Caco-2 (cell line): Measurements from ENCODE around the gene KLHL14. TPM values are rescaled to one million over a fixed set of nuclear protein-coding genes. Genes with fewer than 3 reads are reported as not detected.

Experiments
- Bru-seq: library from RNA; stranded (reverse); fragments of 400-500 nt; gene quantifications from one replicate; lab custom pipeline; 2021; lab: Mats Ljungman, UMichigan
- BruChase-seq, 2 experiments: library from RNA; stranded (reverse); fragments of 400-500 nt; gene quantifications; one replicate each; lab custom pipeline; 2021; lab: Mats Ljungman, UMichigan
- BruUV-seq: library from RNA; stranded (reverse); fragments of 400-500 nt; replicated peaks from 2 replicates; lab custom pipeline; 2021; lab: Mats Ljungman, UMichigan
- CTCF ChIA-PET: fragments of 300-600 bp; sonication (Branson Sonifier 250); formaldehyde crosslinking; loops from one replicate; lab custom pipeline; 2022; ENCODE audit warnings: antibody characterized with exemption; lab: Charles Lee
- POLR2A ChIA-PET: fragments of 300-600 bp; sonication (Branson Sonifier 250); formaldehyde crosslinking; loops from one replicate; lab custom pipeline; 2022; ENCODE audit warnings: antibody characterized with exemption; lab: Charles Lee
- DNase-seq, 2 experiments: peaks; one replicate each; pipeline versions ENCODE4 v3.0.0 to v3.0.0-alpha.2; 2020 to 2022
- H3K27me3 ChIP-seq: replicated peaks from 2 replicates; pipeline ENCODE4 v1.6.0; 2011; ENCODE audit warnings: low read length; ENCODE audit not compliant: control insufficient read depth, insufficient read depth
- H3K36me3 ChIP-seq: 2 replicates; pipeline ENCODE4 v1.5.1; 2011; ENCODE audit warnings: low read length; ENCODE audit not compliant: control insufficient read depth, insufficient read depth
- H3K4me1 ChIP-seq: fragments of 250-450 bp; sonication (Bioruptor Pico); 2 replicates; pipeline ENCODE4 v1.5.1; 2020; ENCODE audit warnings: mild to moderate bottlenecking
- H3K4me3 ChIP-seq: 2 replicates; pipeline ENCODE4 v1.5.1; 2011; ENCODE audit warnings: low read depth, mild to moderate bottlenecking, control low read depth, low read length
- H3K9me3 ChIP-seq: fragments of 250-450 bp; sonication (Bioruptor Pico); 2 replicates; pipeline ENCODE4 v1.5.1; 2020; ENCODE audit warnings: mild to moderate bottlenecking, moderate library complexity
- H3K27ac Mint-ChIP-seq: one replicate; pipeline ENCODE4 v1.8.0; 2022; ENCODE audit warnings: mixed read lengths; ENCODE audit not compliant: unreplicated experiment
- H3K27me3 Mint-ChIP-seq: one replicate; pipeline ENCODE4 v1.8.0; 2022; ENCODE audit warnings: mixed read lengths; ENCODE audit not compliant: insufficient read depth, unreplicated experiment
- H3K36me3 Mint-ChIP-seq: one replicate; pipeline ENCODE4 v1.8.0; 2022; ENCODE audit warnings: mild to moderate bottlenecking, mixed read lengths; ENCODE audit not compliant: insufficient read depth, unreplicated experiment
- H3K4me1 Mint-ChIP-seq: one replicate; pipeline ENCODE4 v1.8.0; 2022; ENCODE audit warnings: low read depth, mixed read lengths; ENCODE audit not compliant: unreplicated experiment
- H3K4me3 Mint-ChIP-seq: one replicate; pipeline ENCODE4 v1.8.0; 2022; ENCODE audit warnings: mild to moderate bottlenecking, moderate library complexity, mixed read lengths; ENCODE audit not compliant: unreplicated experiment
- H3K9me3 Mint-ChIP-seq: one replicate; pipeline ENCODE4 v1.8.0; 2022; ENCODE audit warnings: mixed read lengths; ENCODE audit not compliant: unreplicated experiment
- CTCF ChIP-seq, 2 experiments: fragments of 200-600 bp in 1 of 2; IDR thresholded peaks; 1 replicate in 1 of 2; 2 replicates in 1 of 2; pipeline versions ENCODE4 v1.5.1 to v1.8.0; 2011 to 2022; ENCODE audit warnings: antibody characterized with exemption in 1 of 2, control low read depth in 1 of 2, inconsistent platforms in 1 of 2, low read depth in 1 of 2, low read length in 1 of 2, mild to moderate bottlenecking in 1 of 2, moderate library complexity in 1 of 2; ENCODE audit not compliant: insufficient read depth in 1 of 2, severe bottlenecking in 1 of 2, unreplicated experiment in 1 of 2
- intact Hi-C: fragments of 100-400 bp; cut with micrococcal nuclease; formaldehyde crosslinking; loops from one replicate; pipeline ENCODE4 v1.10.0; 2022; ENCODE audit not compliant: unreplicated experiment
- long read RNA-seq: library from polyadenylated mRNA; stranded (forward); transcript quantifications from one replicate; pipeline ENCODE4 v2.0.0, GENCODE V29; 2022
- total RNA-seq: library from RNA; stranded (reverse); gene quantifications from 2 replicates; pipeline ENCODE4 v1.2.3, GENCODE V29; 2022

KLHL14 gene
- not detected in 2 replicates for total RNA-seq
- Bru-seq, nascent RNA = not detected
- BruChase-seq, experiment 1, labeled RNA remaining after a 2-hour chase = not detected
- BruChase-seq, experiment 2, labeled RNA remaining after a 6-hour chase = not detected
- long read RNA-seq = 0 reads

GRCh38 chr18:32772581-32773381 is at the start of gene KLHL14:
TSS of gene KLHL14 (minus strand) at chr18:32773023. CDS start at chr18:32770591, 2,432 bp downstream.
- ChIA-PET CTCF (no interaction called here), POLR2A (no interaction called here)
- no peak within 1 kb of the TSS for H3K4me3 ChIP-seq
- Mint-ChIP-seq H3K27me3 (peaks cover 16% of the 10 kb centered on the region), H3K36me3 (no peaks in the 10 kb centered on the region), H3K4me3 (peak within 1 kb of the TSS; percentile 19), H3K9me3 (no peaks in the 10 kb centered on the region), H3K27ac (no peak within 1 kb of the TSS), H3K4me1 (no peaks in the 10 kb centered on the region)
- DNase-seq = no peak
- TF ChIP-seq CTCF (IDR thresholded peaks at IDR 0.05; ENCODE audit: insufficient read depth in 1 of 2, low read depth in 1 of 2, low read length in 1 of 2, severe bottlenecking in 1 of 2, unreplicated experiment in 1 of 2) = no peak
- no peaks in the 10 kb centered on the region; the same call in 1 of the 2 replicates for H3K27me3 ChIP-seq
- no TSS peak for BruUV-seq
- no peaks in the 10 kb centered on the region for H3K9me3 ChIP-seq
- H3K36me3 ChIP-seq = no peaks in the 10 kb centered on the region
- intact Hi-C loops = no loop called here
- H3K4me1 ChIP-seq = no peaks in the 10 kb centered on the region

GRCh38 chr18:32822197-32822596 is 49.4 kb upstream of the KLHL14 start:
- H3K36me3 Mint-ChIP-seq = no peaks in the 10 kb centered on the region
- peaks cover 2% of the 10 kb centered on the region for H3K27me3 Mint-ChIP-seq

GRCh38 chr18:32815881-32816280 is 43.1 kb upstream of the KLHL14 start:
- H3K36me3 Mint-ChIP-seq = no peaks in the 10 kb centered on the region
- POLR2A ChIA-PET = no interaction called here
- no peaks in the 10 kb centered on the region for H3K4me1 ChIP-seq
- DNase-seq = no peak
- no peaks in the 10 kb centered on the region for H3K27me3 ChIP-seq
- no peak overlapping the region for H3K27ac Mint-ChIP-seq
- H3K4me1 Mint-ChIP-seq = no peaks in the 10 kb centered on the region
- no peak overlapping the region for H3K4me3 ChIP-seq
- CTCF ChIA-PET = no interaction called here
- H3K9me3 Mint-ChIP-seq = peaks cover 8% of the 10 kb centered on the region
- no peak for TF ChIP-seq CTCF (IDR thresholded peaks at IDR 0.05; ENCODE audit: insufficient read depth in 1 of 2, low read depth in 1 of 2, low read length in 1 of 2, severe bottlenecking in 1 of 2, unreplicated experiment in 1 of 2)
- no peaks in the 10 kb centered on the region for H3K36me3 ChIP-seq
- intact Hi-C loops = no loop called here
- BruUV-seq = no TSS peak
- H3K4me3 Mint-ChIP-seq = no peak overlapping the region
- H3K9me3 ChIP-seq = no peaks in the 10 kb centered on the region
- H3K27me3 Mint-ChIP-seq = no peaks in the 10 kb centered on the region

More at GRCh38 chr18:32822197-32822596, 49.4 kb upstream of the KLHL14 start:
- ChIA-PET POLR2A (no interaction called here), CTCF (no interaction called here)
- no peak overlapping the region for H3K4me3 Mint-ChIP-seq
- Histone ChIP-seq H3K9me3 (no peaks in the 10 kb centered on the region), H3K27me3 (no peaks in the 10 kb centered on the region), H3K36me3 (no peaks in the 10 kb centered on the region), H3K4me1 (no peaks in the 10 kb centered on the region), H3K4me3 (no peak overlapping the region)
- no TSS peak for BruUV-seq
- H3K27ac Mint-ChIP-seq = no peak overlapping the region
- intact Hi-C loops = no loop called here
- no peak for DNase-seq
- no peak for TF ChIP-seq CTCF (IDR thresholded peaks at IDR 0.05; ENCODE audit: insufficient read depth in 1 of 2, low read depth in 1 of 2, low read length in 1 of 2, severe bottlenecking in 1 of 2, unreplicated experiment in 1 of 2)
- no peaks in the 10 kb centered on the region for H3K9me3 Mint-ChIP-seq
- no peaks in the 10 kb centered on the region for H3K4me1 Mint-ChIP-seq
